Activated T-cell treated with anti-CD3 and anti-CD28 coated beads, Interleukin-2, amount 50 U/mL, for 72 hours (primary cell): ENCODE data around the gene MEGF9. TPM values are rescaled to one million over a fixed set of nuclear protein-coding genes. Genes with fewer than 3 reads are reported as not detected.
"Not testable (repeated sequence)": the region's sequence is repeated elsewhere in the genome, so short reads cannot be mapped to it uniquely, and the experiment has no call there.

Experiments
- ATAC-seq, 2 donors: fragments of 150-1000 bp; cut with Tn5 transposase; replicated peaks in 1 of 2; 2 replicates each; pipeline ENCODE4 v1.10.0; 2021; ENCODE audit warnings: moderate library complexity in 2 of 2, mild to moderate bottlenecking in 1 of 2
- DNase-seq, 2 donors: peaks; one replicate each; pipeline ENCODE4 v3.0.0; 2021 to 2022; ENCODE audit warnings: mixed read lengths in 1 of 2
- H3K27ac Mint-ChIP-seq: one replicate; pipeline ENCODE4 v1.8.0; 2022; ENCODE audit warnings: mild to moderate bottlenecking, moderate library complexity, mixed read lengths
- H3K27me3 Mint-ChIP-seq: one replicate; pipeline ENCODE4 v1.8.0; 2022; ENCODE audit warnings: low read depth, mixed read lengths
- H3K36me3 Mint-ChIP-seq, 2 donors: one replicate each; pipeline ENCODE4 v1.8.0; 2022; ENCODE audit warnings: mixed read lengths in 2 of 2, mild to moderate bottlenecking in 1 of 2; ENCODE audit not compliant: insufficient read depth in 2 of 2
- H3K4me1 Mint-ChIP-seq: one replicate; pipeline ENCODE4 v1.8.0; 2022; ENCODE audit warnings: low read depth, mixed read lengths
- H3K4me3 Mint-ChIP-seq, 2 donors: one replicate each; pipeline ENCODE4 v1.8.0; 2022; ENCODE audit warnings: mild to moderate bottlenecking in 2 of 2, mixed read lengths in 2 of 2, moderate library complexity in 2 of 2
- H3K9me3 Mint-ChIP-seq, 2 donors: one replicate each; pipeline ENCODE4 v1.8.0; 2022; ENCODE audit warnings: mixed read lengths in 2 of 2
- total RNA-seq, 2 donors: library from RNA; stranded (reverse); gene quantifications; one replicate each; pipeline ENCODE4 v1.2.3, GENCODE V29; 2022

Gene MEGF9
- 1 to 10 TPM; 5.5 to 7.4 TPM for total RNA-seq

DNA sequence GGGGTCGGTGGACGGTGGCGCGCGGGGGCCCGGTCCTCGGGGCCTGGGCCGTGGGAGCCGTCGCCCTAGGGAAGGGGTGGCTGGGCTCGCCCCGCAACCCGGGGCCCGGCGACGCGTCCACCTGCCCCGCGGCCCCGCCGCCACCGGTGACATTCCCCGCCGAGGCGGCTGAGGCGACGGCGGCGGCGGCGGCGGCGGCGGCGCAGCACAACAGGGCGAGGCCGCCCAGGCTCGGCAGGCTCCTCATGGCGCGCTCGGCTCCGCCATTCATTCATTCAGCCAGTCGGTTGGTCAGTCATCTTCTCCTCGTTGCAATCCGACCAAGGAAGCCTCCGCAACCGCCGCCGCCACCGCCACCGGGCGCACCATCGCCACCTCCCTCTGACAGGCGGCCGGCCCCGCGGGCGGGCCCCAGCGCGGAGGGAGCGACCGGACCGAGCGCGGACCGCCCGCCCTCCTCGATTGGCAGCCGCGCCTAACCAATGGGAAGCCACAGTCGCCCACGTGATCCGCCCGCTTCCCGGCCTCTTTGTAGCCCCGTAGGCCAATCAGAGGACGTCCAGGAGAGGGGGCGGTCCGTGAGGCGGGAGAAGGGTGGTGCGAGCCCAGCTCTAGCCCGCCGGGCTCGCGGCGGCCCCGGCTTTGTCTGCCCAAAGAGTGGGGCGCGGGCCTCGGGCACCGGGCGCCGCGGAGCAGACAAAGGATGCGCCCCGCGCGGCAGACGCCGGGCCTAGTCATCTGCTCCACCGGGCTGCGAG, at the start of gene MEGF9:
Gene MEGF9, minus strand, starts transcription at position 383 of the 758 bp plus-strand sequence. Its CDS starts 112 bp downstream, at position 271.
- no peaks in the 10 kb centered on the region for H3K9me3 Mint-ChIP-seq
- no peaks in the 10 kb centered on the region for H3K27me3 Mint-ChIP-seq
- H3K36me3 Mint-ChIP-seq = peaks cover 0 to 5% of the 10 kb centered on the region in 2 donors
- peak; percentile 97 to 99 for DNase-seq
- H3K27ac Mint-ChIP-seq = peak within 1 kb of the TSS; percentile 41
- H3K4me1 Mint-ChIP-seq = peaks cover 52% of the 10 kb centered on the region
- peak within 1 kb of the TSS; percentile 95 to 96 for H3K4me3 Mint-ChIP-seq
- ATAC-seq = peak; percentile 97 to 98

DNA sequence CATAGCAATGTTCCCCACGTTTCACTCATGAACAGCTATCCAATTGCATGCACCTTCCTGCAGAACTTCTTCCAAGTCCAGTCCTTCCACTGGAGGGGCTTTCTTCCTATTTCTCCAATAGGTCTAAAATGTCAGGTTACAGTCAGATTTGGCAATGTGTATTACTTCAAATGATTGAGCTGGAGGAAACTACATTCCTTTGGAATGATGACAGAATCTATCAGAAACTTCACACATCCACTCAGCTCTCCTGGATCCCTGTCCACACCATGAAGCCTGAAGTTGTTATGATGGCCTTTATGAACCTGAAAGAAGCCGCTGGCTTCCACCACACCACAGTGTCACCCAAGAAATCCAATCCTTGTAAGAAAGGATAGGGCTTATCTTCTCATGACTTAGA, 46.7 kb upstream of the MEGF9 start:
- Mint-ChIP-seq H3K27ac (no peak overlapping the region), H3K36me3 (peaks cover 0 to 2% of the 10 kb centered on the region in 2 donors), H3K4me1 (peaks cover 29% of the 10 kb centered on the region), H3K9me3 (no peaks in the 10 kb centered on the region), H3K4me3 (no peak overlapping the region), H3K27me3 (no peaks in the 10 kb centered on the region)
- DNase-seq (no peak), ATAC-seq (no peak)

DNA sequence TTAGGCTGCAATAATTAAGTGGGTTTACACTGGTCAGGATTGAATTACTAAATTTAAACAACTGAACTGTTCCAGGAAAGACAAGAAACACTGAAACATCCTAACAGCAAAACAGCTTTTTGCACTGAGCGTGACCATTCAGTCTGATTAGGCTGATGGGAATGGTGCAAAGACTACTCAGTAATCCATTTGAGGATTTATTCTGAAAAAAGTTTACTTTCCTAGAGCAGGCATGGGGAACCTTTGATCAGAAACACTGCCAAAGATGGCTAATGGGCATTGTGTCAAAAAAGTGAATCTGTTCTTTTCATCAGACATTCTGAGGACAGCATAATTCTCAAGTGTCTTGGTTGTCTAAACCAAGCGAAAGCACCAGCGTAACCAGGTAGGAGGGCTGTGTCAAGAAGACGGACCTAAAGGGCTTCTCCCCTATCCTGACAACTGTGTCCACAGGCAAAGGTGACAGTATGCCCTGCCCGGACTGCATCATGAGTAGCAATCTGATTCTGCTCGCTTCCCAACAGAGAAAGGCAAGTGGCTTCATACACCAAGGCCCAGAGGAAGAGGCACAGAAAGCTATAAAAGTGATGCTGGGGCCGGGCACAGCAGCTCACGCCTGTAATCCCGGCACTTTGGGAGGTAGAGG, 45.6 kb upstream of the MEGF9 start:
- Mint-ChIP-seq H3K27ac (no peak overlapping the region), H3K4me3 (no peak overlapping the region), H3K4me1 (peaks cover 30% of the 10 kb centered on the region), H3K9me3 (no peaks in the 10 kb centered on the region), H3K27me3 (no peaks in the 10 kb centered on the region), H3K36me3 (peaks cover 0 to 2% of the 10 kb centered on the region in 2 donors)
- DNase-seq (no peak), ATAC-seq (no peak)

DNA sequence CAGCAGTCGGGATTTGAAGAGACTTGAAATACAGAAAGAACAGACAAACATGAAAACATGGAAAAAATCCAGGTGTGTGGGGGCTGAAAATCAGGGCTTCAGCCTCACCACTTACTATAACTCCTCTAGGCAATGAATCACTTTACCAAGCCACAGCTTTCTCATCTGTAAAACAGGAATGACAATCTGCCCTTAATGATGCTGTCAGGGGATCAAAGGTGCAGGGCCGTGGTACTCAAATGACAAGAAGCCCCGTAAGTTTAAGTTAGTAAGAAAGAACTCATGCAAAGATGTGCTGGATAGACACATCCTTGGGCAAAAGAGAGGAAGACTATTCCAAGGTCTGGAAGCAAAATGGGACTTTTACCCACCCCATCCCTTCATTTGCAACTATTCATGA, 44.3 kb upstream of the MEGF9 start:
- Mint-ChIP-seq H3K4me3 (no peak overlapping the region), H3K27ac (no peak overlapping the region)
- ATAC-seq = peak in 1 of 2 donors; percentile 65

DNA sequence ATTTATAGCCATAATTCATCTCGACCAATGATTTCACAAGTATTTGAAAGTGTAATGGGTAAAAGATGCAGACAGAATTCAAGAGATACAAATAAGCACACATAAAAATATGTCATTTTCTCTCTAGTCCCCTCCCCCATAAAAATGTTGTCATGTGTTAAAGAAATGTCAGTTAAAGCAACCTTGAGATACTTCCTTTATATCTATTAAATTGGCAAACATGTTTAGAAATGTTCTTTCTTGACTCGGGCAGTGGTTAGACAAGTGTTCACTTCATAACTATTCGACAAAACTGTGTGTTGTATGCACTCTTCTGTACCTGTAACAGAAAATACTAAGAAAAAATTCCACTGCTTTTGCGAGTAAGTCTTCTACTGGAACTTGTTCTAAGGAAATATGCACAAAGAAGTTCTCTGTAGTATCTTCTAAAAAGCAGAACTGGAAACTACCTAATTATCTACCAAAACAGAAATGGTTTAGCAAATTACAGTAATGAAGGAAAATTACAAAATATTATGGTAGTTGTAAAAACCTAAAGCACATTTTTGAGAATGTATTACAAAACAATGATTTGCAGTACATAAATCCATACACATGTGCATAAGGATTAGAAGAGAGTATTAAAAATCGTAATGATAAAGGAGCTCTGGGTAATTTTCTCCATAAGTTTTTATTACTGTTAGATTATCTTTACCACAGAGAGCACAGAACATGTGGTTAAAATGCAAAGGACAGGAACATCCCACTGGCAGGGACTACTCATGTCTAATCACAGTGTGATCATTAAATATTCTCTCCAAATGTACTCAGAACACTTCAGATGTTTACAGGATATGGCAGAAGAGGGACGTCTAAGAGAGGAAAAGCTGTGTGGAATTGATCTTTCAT, 43.0 kb upstream of the MEGF9 start:
- ATAC-seq (no peak), DNase-seq (no peak)
- H3K27ac Mint-ChIP-seq = peak overlapping the region; percentile 74
- H3K9me3 Mint-ChIP-seq = no peaks in the 10 kb centered on the region
- no peaks in the 10 kb centered on the region for H3K36me3 Mint-ChIP-seq
- no peak overlapping the region for H3K4me3 Mint-ChIP-seq
- peaks cover 30% of the 10 kb centered on the region for H3K4me1 Mint-ChIP-seq
- no peaks in the 10 kb centered on the region for H3K27me3 Mint-ChIP-seq

More for the DNA sequence above, 44.3 kb upstream of the MEGF9 start:
- DNase-seq = no peak
- Mint-ChIP-seq H3K36me3 (no peaks in the 10 kb centered on the region), H3K9me3 (no peaks in the 10 kb centered on the region), H3K27me3 (no peaks in the 10 kb centered on the region), H3K4me1 (peaks cover 30% of the 10 kb centered on the region)

DNA sequence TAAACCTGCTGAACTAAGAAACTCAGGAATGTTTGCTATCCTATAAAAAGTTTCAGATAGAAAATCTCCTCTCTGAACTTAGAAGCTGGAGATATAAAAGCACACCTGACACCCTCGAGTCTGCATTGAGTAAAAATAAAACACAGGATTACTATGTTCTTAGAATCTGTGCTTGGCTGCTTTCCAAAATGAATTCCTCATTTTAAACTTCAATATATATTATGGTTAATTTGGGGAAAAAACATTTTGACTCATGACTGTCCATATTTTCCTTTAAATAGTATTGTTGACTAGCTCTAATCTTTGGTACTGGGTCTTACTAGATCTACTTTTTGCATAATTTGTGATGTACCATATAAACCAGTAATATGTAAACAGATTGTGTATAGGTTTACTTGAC, 42.3 kb upstream of the MEGF9 start:
- no peak for ATAC-seq
- Mint-ChIP-seq H3K4me1 (peaks cover 30% of the 10 kb centered on the region), H3K9me3 (no peaks in the 10 kb centered on the region), H3K27ac (peak overlapping the region; percentile 76), H3K36me3 (no peaks in the 10 kb centered on the region), H3K27me3 (no peaks in the 10 kb centered on the region), H3K4me3 (no peak overlapping the region)
- DNase-seq = no peak

DNA sequence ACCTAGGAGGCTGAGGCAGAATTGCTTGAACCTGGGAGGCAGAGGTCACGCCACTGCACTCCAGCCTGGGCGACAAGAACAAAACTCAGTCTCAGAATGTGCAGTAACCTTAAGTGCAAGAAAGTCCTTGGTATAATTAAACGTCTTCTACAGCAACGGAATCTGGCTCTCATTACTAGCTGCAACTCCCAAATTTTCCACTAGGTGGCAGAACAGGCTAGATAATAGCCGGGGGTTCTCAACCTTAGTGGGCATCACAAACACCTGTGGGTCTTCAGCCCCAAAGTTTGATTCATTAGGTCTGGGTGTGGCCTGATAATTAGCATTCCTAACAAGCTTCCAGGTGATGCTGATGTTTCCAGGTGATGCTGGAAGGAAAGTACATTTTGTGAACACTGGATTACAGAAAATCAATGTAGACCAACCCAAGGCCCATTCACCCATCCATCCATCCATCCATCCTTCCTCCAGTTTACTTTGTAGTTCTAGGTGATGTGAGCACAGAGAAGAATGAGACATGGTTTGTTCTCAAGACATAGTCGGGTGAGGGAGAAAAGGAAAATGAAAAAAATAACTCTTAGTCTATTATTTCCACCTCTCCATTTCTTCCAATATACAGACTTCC, 41.7 kb upstream of the MEGF9 start:
- ATAC-seq (peak; percentile 65 to 75), DNase-seq (peak; percentile 61 to 78)
- no peaks in the 10 kb centered on the region for H3K27me3 Mint-ChIP-seq
- H3K36me3 Mint-ChIP-seq = no peaks in the 10 kb centered on the region
- no peaks in the 10 kb centered on the region for H3K9me3 Mint-ChIP-seq
- H3K4me1 Mint-ChIP-seq = peaks cover 30% of the 10 kb centered on the region
- H3K27ac Mint-ChIP-seq = peak overlapping the region; percentile 76
- no peak overlapping the region for H3K4me3 Mint-ChIP-seq

DNA sequence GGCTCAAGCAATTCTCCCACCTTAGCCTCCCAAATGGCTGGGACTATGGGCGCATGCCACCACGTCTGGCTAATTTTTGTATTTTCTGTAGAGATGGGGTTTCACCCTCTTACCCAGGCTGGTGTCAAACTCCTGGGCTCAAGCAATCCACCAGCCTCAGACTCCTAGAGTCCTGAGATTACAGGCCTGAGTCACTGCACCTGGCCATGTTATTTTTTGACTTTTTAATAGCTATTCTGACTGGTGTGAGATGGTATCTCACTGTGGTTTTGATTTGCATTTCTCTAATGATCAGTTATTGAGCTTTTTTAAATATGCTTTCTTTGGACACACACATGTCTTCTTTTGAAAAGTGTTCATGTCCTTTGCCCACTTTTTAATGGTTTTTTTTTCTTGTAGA, 40.8 kb upstream of the MEGF9 start:
- Mint-ChIP-seq H3K27me3 (no peaks in the 10 kb centered on the region), H3K9me3 (no peaks in the 10 kb centered on the region), H3K36me3 (no peaks in the 10 kb centered on the region), H3K27ac (no peak overlapping the region), H3K4me3 (no peak overlapping the region), H3K4me1 (peaks cover 30% of the 10 kb centered on the region)
- ATAC-seq (no peak), DNase-seq (no peak)

DNA sequence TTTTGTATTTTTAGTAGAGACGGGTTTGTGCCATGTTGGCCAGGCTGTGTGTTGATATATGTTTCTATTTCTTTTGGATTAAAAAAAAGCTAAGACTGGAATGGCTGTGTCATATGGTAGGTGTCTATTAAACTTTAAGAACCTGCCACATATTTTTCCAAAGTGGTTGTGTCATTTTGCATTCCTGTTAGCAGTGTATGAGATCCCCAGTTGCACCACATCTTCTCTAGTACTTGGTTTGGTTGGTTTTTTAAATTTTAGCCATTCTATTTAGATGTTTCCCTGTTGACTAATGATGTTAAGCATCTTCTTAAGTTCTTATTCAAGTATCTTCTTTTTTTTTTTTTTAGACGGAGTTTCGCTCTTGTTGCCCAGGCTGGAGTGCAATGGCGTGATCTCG, 36.2 kb upstream of the MEGF9 start:
- Mint-ChIP-seq H3K27ac (no peak overlapping the region), H3K4me3 (no peak overlapping the region), H3K27me3 (no peaks in the 10 kb centered on the region), H3K4me1 (no peaks in the 10 kb centered on the region), H3K9me3 (no peaks in the 10 kb centered on the region), H3K36me3 (peaks cover 0 to 1% of the 10 kb centered on the region in 2 donors)
- ATAC-seq (no peak), DNase-seq (no peak)

DNA sequence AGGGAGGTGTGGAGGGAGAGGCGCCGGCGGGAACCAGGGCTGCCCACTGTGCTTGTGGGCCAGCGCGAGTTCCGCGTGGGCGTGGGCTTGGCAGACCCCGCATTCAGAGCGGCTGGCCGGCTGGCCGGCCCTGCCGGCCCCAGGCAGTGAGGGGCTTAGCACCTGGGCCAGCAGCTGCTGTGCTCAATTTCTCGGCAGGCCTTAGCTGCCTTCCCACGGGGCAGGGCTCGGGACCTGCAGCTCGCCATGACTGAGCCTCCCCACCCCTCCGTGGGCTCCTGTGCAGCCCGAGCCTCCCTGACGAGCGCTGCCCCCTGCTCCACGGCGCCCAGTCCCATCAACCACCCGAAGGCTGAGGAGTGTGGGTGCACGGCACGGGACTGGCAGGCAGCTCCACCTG, 32.1 kb upstream of the MEGF9 start:
- not testable (repeated sequence) for DNase-seq, H3K9me3 Mint-ChIP-seq, H3K36me3 Mint-ChIP-seq, H3K27ac Mint-ChIP-seq, H3K4me1 Mint-ChIP-seq, H3K4me3 Mint-ChIP-seq, H3K27me3 Mint-ChIP-seq, ATAC-seq

DNA sequence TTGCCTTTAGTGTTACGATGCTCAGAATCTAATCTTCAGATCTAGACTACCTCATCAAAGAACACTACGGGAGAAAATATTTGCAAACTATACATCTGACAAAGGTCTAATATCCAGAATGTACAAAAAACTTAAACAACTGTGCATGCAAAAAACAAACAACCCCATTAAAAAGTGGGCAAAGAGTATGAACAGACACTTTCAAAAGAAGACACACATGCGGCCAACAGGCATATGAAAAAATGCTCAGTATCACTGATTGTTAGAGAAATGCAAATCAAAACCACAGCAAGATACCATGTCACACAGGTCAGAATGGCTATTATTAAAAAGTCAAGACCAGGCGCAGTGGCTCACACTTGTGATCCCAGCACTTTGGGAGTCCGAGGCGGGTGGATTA, 31.0 kb upstream of the MEGF9 start:
- Mint-ChIP-seq H3K36me3 (peaks cover 0 to 1% of the 10 kb centered on the region in 2 donors), H3K4me1 (no peaks in the 10 kb centered on the region), H3K4me3 (no peak overlapping the region), H3K27ac (no peak overlapping the region), H3K9me3 (no peaks in the 10 kb centered on the region), H3K27me3 (no peaks in the 10 kb centered on the region)
- ATAC-seq (no peak), DNase-seq (no peak)

DNA sequence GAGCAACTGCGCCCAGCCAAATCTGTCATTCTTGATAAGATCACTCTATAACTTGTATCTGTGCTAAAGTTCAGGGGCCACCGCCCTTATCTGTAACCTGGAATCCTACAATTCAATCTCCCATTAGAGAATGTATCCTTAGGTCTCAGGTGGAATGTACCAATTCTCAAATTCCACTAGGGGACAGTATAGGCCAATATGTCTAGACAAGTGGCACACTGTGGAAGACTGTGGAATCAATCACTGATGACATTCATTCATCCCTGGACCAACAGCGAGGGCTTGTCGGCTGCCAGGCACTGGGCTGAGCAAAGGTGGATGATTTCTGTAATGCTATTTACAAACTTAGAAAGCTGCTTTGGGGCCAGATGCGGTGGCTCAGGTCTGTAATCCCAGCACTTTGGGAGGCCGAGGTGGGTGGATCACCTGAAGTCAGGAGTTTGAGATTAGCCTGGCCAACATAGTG, 28.7 kb upstream of the MEGF9 start:
- Mint-ChIP-seq H3K4me3 (no peak overlapping the region), H3K27me3 (no peaks in the 10 kb centered on the region), H3K4me1 (no peaks in the 10 kb centered on the region), H3K9me3 (no peaks in the 10 kb centered on the region), H3K27ac (no peak overlapping the region), H3K36me3 (peaks cover 0 to 1% of the 10 kb centered on the region in 2 donors)
- DNase-seq (no peak), ATAC-seq (peak; percentile 62 to 71)
